IPS-18a (cell line): ENCODE data around the gene FHL5.

Experiments used
- H3K27ac ChIP-seq: one replicate; pipeline ENCODE4 v1.5.1; 2013; ENCODE audit warnings: low read length
- H3K27me3 ChIP-seq: one replicate; pipeline ENCODE4 v1.6.1; 2013; ENCODE audit warnings: mild to moderate bottlenecking, low read length; ENCODE audit not compliant: control insufficient read depth, insufficient read depth
- H3K36me3 ChIP-seq: one replicate; pipeline ENCODE4 v1.6.1; 2013; ENCODE audit warnings: low read depth, low read length; ENCODE audit not compliant: control insufficient read depth
- H3K4me1 ChIP-seq: one replicate; pipeline ENCODE4 v1.6.1; 2013; ENCODE audit warnings: low read depth, low read length; ENCODE audit not compliant: control insufficient read depth
- H3K4me3 ChIP-seq: one replicate; pipeline ENCODE4 v1.5.1; 2013; ENCODE audit warnings: low read length
- H3K9ac ChIP-seq: one replicate; pipeline ENCODE4 v1.6.1; 2013; ENCODE audit warnings: mild to moderate bottlenecking, low read length, moderate library complexity
- H3K9me3 ChIP-seq: one replicate; pipeline ENCODE4 v1.6.1; 2013; ENCODE audit warnings: low read depth, low read length; ENCODE audit not compliant: control insufficient read depth

The FHL5 gene

DNA sequence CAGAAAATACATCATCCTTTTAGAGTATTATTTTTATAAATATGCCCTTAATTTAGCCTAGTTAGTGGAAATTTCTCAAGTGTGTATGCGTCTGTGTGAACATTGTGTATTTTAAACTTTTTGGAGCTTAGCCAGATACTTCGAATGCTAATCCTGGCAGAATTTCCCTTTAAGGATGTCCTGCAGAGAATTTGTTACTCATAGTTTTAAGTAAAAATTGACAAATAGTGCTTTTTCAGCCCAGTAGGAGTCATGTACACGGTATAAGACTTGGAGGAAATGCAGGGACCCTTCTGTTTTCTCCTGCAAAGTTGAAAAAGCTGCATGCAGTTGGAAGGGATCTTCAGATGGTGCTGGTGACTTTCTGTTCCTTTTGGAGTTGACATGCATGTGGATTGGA, at the start of gene FHL5:
TSS of gene FHL5 (plus strand) at position 243 of the 400 bp plus-strand sequence. CDS start 40,486 bp downstream, outside the sequence.
- Histone ChIP-seq H3K9ac (no peak within 1 kb of the TSS), H3K27me3 (no peaks in the 10 kb centered on the region), H3K4me1 (peaks cover 11% of the 10 kb centered on the region), H3K27ac (no peak within 1 kb of the TSS), H3K4me3 (no peak within 1 kb of the TSS), H3K9me3 (no peaks in the 10 kb centered on the region), H3K36me3 (no peaks in the 10 kb centered on the region)

- Histone ChIP-seq H3K4me1 (peaks cover 23% of the 10 kb centered on the region), H3K9me3 (no peaks in the 10 kb centered on the region), H3K9ac (peak overlapping the region; percentile 92), H3K4me3 (peak overlapping the region; percentile 86), H3K27me3 (no peaks in the 10 kb centered on the region), H3K27ac (peak overlapping the region; percentile 66), H3K36me3 (peaks cover 4% of the 10 kb centered on the region)
These were observed 42.5 kb upstream of the FHL5 start for GRCh38 chr6:96520171-96521115.

- Histone ChIP-seq H3K4me3 (peak overlapping the region; percentile 86), H3K27ac (peak overlapping the region; percentile 66), H3K9ac (peak overlapping the region; percentile 92)
These were observed 41.7 kb upstream of the FHL5 start for GRCh38 chr6:96521306-96521643.

GRCh38 chr6:96521644-96522464, 41.1 kb upstream of the FHL5 start, which contains the start of gene UFL1:
UFL1 (plus strand) TSS chr6:96521806; CDS start chr6:96521874, 68 bp downstream.
- no peaks in the 10 kb centered on the region for H3K27me3 ChIP-seq
- H3K36me3 ChIP-seq = peaks cover 10% of the 10 kb centered on the region
- peak within 1 kb of the TSS; percentile 92 for H3K9ac ChIP-seq
- H3K4me1 ChIP-seq = peaks cover 23% of the 10 kb centered on the region
- H3K9me3 ChIP-seq = no peaks in the 10 kb centered on the region
- H3K4me3 ChIP-seq = peak within 1 kb of the TSS; percentile 86
- peak within 1 kb of the TSS; percentile 96 for H3K27ac ChIP-seq

More at GRCh38 chr6:96521306-96521643, 41.7 kb upstream of the FHL5 start:
- Histone ChIP-seq H3K9me3 (no peaks in the 10 kb centered on the region), H3K36me3 (peaks cover 7% of the 10 kb centered on the region), H3K4me1 (peaks cover 23% of the 10 kb centered on the region), H3K27me3 (no peaks in the 10 kb centered on the region)

DNA sequence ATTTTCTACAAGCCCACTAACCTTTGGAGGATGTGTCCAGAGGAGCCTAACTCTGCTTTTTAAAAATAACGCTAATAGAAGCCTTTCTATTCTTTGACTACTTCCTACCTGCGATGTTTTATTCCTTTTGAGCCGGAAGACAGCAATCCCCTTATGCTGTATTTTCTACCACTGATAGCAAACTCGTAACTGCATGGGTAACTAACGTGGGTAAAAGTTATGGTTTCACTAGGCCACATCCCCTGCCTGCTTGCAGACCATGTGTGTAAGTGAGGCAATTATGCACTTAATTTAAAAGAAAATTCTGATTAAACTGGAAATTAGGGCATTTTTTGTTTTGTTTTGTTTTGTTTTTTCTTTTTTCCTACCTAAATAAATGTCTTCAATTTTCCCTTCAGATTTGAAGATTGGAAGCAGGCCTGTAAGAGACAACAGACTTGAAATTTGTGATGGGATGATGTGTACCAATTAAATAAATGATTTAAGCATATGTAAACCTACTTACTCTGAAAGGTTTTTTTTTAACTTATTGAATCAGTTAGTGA, 40.4 kb upstream of the FHL5 start:
- H3K27me3 ChIP-seq = no peaks in the 10 kb centered on the region
- peak overlapping the region; percentile 92 for H3K9ac ChIP-seq
- peaks cover 10% of the 10 kb centered on the region for H3K36me3 ChIP-seq
- no peaks in the 10 kb centered on the region for H3K9me3 ChIP-seq
- peaks cover 23% of the 10 kb centered on the region for H3K4me1 ChIP-seq
- peak overlapping the region; percentile 86 for H3K4me3 ChIP-seq
- H3K27ac ChIP-seq = no peak overlapping the region

- Histone ChIP-seq H3K9ac (no peak overlapping the region), H3K27me3 (no peaks in the 10 kb centered on the region), H3K36me3 (peaks cover 37% of the 10 kb centered on the region), H3K9me3 (no peaks in the 10 kb centered on the region), H3K4me3 (no peak overlapping the region), H3K27ac (no peak overlapping the region), H3K4me1 (peaks cover 1% of the 10 kb centered on the region)
These were observed 34.7 kb upstream of the FHL5 start for GRCh38 chr6:96528193-96528592.

DNA sequence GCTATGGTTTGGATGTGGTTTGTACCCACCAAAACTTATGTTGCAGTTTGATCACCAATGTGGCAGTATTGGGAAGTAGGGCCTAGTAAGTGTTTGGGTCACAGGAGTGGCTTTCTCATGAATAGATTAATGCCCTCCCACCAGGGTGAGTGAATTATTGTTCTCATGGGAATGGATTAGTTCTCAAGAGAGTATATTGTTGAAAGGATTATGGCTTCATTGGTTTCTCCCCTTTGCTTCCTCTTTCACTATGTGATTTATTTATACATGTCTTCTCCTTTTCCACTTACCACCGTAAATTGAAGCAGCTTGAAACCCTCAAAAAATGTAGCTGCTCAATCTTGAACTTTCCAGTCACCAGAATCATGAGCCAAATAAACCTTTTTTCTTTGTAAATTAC, 30.5 kb upstream of the FHL5 start:
- no peak overlapping the region for H3K4me3 ChIP-seq
- H3K27me3 ChIP-seq = no peaks in the 10 kb centered on the region
- peaks cover 31% of the 10 kb centered on the region for H3K36me3 ChIP-seq
- H3K27ac ChIP-seq = no peak overlapping the region
- H3K9ac ChIP-seq = no peak overlapping the region
- no peaks in the 10 kb centered on the region for H3K4me1 ChIP-seq
- H3K9me3 ChIP-seq = no peaks in the 10 kb centered on the region

DNA sequence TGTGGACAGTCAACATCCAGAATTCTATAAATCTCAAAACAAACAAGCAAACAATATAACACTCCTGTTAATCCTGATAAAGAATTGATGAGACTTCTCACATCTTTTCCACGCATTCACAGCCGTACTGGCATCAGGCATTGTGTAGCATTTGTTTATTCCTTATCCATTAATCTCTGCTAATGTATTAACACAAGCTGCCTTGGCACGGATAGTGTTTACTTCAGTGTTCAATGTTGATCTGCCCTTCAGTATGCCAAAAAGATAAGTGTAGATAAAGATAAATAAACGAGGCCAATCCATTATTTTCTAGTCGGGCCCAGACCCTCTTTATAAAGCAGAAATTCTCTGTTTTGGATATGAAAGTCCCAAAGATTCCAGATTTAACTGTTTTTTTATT, 25.2 kb upstream of the FHL5 start:
- H3K36me3 ChIP-seq = peaks cover 29% of the 10 kb centered on the region
- H3K4me3 ChIP-seq = no peak overlapping the region
- no peaks in the 10 kb centered on the region for H3K4me1 ChIP-seq
- no peaks in the 10 kb centered on the region for H3K27me3 ChIP-seq
- H3K27ac ChIP-seq = no peak overlapping the region
- H3K9me3 ChIP-seq = no peaks in the 10 kb centered on the region
- no peak overlapping the region for H3K9ac ChIP-seq

GRCh38 chr6:96542702-96543101, 20.2 kb upstream of the FHL5 start:
- Histone ChIP-seq H3K36me3 (peaks cover 30% of the 10 kb centered on the region), H3K9ac (no peak overlapping the region), H3K4me1 (no peaks in the 10 kb centered on the region), H3K27ac (no peak overlapping the region), H3K4me3 (no peak overlapping the region), H3K27me3 (no peaks in the 10 kb centered on the region), H3K9me3 (no peaks in the 10 kb centered on the region)

GRCh38 chr6:96545882-96546281, 17.0 kb upstream of the FHL5 start:
- Histone ChIP-seq H3K9ac (no peak overlapping the region), H3K27me3 (no peaks in the 10 kb centered on the region), H3K4me3 (no peak overlapping the region), H3K4me1 (no peaks in the 10 kb centered on the region), H3K9me3 (no peaks in the 10 kb centered on the region), H3K27ac (no peak overlapping the region), H3K36me3 (peaks cover 22% of the 10 kb centered on the region)

DNA sequence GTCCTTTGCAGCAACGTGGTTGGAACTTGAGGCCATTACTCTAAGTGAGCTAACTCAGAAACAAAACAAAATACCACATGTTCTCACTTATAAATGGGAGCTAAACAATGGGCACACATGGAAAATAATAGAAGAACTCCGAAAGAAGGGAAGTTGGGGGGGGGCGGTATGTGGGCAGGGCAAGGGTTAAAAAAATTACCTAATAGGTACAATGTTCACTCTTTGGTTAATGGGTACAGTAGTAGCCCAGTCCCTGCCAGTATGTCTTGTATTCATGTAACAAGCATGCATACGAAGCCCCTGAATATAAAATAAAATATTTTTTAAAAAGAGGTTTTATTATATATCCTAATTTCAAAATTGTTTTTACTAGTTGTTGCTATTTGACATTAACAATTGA, 15.3 kb upstream of the FHL5 start:
- no peak overlapping the region for H3K4me3 ChIP-seq
- H3K9ac ChIP-seq = no peak overlapping the region

More for the DNA sequence above, 15.3 kb upstream of the FHL5 start:
- no peak overlapping the region for H3K27ac ChIP-seq
- H3K36me3 ChIP-seq = peaks cover 31% of the 10 kb centered on the region
- no peaks in the 10 kb centered on the region for H3K9me3 ChIP-seq
- no peaks in the 10 kb centered on the region for H3K4me1 ChIP-seq
- H3K27me3 ChIP-seq = no peaks in the 10 kb centered on the region
